GM21737 (cell line): ENCODE results near the gene TRUB1.
"Not testable (repeated sequence)": the region's sequence is repeated elsewhere in the genome, so short reads cannot be mapped to it uniquely, and the experiment has no call there.

Experiments
- ATAC-seq: cut with Tn5 transposase; IDR thresholded peaks from one replicate; pipeline ENCODE4 v1.9.1; 2021; ENCODE audit warnings: mild to moderate bottlenecking, moderate library complexity; ENCODE audit not compliant: unreplicated experiment

Gene TRUB1

DNA sequence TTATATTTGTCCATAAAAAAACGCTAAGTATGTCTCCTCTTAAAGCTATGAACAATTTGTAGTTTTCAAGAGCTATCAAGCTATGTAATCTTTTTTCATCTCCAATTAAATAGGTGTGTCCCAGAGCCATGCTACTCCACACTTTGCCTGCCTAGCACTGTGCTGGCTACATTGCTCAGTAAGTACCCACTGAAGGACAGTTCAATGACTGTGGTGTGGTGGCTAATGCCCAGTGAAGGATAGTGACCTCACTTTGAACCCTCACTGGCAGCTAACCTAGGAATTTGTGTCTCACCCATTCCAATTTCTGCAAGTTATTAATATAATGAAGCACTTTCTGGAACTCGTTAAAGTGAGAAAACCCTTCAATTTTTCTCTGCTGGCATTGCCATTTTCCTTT, 14.4 kb upstream of the TRUB1 start:
- no peak for ATAC-seq

DNA sequence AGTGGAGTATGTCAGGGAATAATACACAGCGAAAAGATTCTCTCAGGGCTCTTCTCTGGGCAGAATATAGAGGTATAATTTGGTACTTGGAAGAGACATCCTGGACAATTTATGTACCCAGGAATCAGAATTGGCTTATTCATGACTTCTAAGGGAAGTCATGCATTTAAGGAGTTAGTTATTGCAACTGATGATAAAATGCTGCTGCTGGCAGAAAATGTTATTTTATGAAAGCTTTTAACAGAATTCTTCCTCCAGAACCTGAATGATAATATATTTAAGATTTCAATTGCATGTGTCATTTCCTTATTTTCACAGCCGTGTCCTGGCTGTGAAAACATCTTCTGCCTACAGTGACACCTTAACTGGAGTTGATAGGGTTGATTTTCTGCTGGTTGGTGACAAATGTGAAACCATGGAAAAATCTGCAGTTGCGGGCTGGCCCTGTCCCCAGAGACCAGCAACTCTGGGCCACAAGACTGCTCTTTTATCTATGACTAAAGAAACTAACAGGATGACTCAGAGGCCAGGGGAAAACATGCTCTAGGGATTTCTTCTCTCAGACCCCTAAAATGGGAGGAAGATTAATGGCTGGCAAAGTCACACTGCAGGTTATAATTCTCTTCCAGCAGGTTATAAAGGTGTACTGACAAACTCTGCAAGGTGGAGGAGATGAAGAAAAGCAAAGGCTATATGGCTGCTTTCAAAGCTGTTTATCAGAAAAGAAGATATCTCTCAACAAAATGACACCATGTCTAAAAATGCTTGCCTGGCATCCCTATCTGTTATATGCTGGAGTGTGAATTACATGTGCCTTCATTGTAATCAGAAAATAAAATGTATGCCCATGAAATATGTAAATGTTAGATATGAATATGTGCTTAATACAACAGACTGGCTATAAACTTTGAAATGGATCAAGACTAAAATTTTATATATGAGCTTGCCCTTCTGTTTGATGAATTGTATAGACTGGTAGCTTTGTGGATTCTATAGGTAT, 12.1 kb upstream of the TRUB1 start:
- ATAC-seq = no peak

DNA sequence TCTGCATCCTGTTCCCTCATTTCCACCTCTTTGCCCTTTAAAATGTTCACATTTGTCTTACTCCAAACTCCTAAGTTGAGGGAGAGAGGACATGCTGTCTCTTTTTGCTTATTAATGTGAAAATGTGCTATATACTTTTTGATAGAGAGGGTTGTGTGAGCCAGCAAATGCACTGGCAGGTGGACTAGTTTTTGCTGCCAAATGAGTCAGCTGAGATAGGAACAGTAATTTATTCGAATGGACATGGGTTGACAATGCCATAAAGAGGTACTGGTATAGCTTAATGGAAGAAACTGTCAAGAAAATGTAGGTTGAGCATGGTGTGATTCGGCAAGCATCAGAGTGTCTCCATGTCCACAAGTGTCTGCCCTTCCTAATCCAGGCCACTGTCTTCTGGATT, 9.2 kb upstream of the TRUB1 start:
- no peak for ATAC-seq

DNA sequence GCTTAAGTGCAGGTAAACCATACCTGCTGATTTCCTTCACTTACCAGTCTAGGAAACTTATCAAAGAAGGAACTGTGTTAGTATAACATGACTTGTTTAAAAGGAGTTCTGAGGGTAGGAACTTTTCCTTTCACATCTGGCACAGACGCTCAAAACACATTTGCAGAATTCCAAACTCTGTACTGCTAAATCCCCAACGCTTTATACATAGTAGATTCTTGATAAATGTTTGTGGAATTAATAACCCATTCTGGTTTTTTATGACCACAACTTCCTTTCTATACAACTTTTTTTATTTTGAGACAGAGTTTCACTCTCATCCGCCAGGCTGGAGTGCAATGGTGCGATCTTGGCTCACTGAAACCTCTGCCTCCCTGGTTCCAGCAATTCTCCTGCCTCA, 7.7 kb upstream of the TRUB1 start:
- ATAC-seq = no peak

DNA sequence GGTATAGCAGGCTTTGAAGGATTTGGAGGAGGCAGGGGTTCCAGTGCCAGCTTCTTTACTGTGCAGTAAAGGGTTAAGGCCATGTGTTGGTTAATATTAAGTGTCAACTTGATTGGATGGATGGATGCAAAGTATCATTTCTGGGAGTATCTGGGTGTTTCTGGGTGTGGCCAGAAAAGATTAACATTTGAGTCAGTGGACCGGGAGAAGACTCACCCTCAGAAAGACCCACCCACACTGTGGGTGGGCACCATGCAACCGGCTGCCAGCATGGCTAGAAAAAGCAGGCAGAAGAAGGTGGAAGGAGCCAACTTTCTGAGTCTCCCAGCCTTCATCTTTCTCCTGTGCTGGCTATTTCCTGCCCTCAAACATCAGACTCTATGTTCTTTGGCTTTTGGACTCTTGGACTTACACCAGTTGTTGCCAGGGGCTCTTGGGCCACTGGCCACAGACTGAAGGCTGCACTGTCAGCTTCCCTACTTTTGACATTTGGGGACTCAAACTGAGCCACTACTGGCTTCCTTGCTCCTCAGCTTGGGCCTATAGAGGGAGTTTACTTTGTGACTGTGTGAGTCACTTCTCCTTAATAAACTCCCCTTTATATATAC, 6.8 kb upstream of the TRUB1 start:
- no peak for ATAC-seq

DNA sequence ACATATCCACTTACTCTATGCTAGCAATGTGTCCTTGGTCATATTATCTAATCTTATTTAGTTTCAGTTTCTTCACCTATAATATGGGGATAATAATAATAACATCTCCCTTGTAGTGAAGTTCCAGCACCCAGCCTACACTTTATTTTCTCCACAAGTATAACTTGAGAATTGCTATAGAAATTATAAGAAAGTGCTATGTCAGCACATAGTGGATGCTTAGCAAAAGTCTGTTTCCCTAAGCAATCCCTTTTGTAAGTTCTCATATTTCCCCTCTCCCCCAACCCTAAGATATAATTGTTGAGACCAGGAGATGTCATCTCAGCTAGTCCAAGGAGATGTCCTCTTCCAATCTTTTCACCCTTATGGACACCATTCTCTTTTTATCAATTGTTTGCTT, 5.8 kb upstream of the TRUB1 start:
- ATAC-seq = no peak

DNA sequence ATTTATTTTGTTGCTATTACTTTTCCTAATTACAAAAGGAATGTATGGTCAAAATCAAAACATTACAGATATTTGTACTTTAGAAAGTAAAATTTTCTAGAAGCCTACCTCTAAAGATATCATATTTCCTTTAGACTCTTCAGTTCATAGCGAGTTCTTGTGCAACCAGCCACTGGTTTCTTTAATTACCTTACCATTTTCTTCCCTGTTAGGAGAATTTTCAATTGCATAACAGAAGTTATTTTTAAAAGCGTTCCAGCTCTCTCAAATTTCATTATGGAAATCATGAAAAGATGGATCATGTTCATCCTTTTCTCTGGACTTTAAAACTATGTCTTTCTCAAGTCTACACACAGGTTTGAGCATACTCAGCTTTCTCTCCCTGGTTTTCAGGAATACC, 5.0 kb upstream of the TRUB1 start:
- no peak for ATAC-seq

DNA sequence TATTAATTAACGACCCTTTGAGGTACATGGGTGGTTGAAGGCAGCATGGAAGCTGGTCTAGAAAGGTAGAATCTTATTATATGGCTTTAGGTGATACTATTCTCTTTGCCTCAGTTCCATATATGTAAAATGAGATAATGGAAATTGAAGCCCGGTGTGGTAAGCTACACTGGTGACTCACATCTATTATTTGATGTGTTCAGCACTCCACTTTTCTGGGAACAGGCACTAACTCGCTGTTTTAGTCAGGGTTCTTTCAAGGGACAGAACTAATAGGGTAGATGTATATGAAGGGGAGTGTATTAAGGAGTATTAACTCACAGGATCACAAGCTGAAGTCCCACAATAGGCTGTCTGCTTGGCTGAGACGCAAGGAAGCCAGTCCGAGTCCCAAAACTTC, 4.4 kb upstream of the TRUB1 start:
- no peak for ATAC-seq

DNA sequence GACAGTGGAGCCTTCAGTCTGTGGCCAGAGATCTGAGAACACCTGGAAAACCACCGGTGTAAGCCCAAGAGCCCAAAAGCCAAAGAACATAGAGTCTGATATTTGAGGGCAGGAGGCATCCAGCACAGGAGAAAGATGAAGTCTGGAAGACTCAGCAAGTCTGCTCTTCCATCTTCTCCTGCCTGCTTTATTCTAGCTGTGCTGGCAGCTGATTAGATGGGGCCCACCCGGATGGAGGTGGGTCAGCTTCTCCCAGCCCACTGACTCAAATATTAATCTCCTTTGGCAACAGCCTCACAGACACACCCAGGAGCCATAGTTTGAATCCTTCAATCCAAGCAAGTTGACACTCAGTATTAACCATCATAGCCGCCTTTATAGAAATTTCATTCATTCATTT, 4.0 kb upstream of the TRUB1 start:
- not testable (repeated sequence) for ATAC-seq

DNA sequence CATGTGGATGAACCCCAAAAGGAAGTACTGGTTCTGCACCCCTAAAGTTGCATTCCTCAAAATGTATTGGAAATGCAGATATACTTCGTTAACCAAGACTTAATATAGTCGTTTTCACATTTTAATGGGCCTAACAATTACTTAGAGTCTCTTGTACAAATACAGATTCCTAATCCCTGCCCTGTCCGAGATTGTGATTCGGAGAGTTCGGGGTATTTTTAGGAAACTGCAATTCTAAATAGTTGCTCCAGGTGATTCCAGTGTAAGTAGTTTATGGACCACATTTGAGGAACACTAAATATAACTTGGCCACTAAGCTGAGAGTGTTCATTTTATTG, 830 bp downstream of the TRUB1 start:
- no peak for ATAC-seq

DNA sequence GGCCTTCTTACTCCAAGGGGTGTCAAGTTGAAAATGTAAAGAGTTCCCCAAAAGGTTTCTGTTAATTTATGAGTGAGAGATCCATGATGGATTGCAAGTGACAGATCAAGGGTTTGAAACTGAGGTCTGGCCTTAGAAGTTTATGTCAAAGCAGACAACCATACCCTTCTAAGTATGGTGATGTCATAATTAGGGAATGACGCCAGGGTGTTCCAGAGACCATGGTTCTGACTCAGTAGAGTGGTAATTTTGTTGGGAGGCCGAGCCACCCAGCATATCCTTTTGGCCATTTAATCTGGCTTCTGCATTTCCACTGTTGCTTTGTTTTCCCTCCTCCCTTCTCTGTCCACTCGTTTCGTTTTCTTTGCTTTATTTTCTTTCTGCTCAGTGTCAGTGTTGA, 2.7 kb downstream of the TRUB1 start:
- ATAC-seq = no peak

DNA sequence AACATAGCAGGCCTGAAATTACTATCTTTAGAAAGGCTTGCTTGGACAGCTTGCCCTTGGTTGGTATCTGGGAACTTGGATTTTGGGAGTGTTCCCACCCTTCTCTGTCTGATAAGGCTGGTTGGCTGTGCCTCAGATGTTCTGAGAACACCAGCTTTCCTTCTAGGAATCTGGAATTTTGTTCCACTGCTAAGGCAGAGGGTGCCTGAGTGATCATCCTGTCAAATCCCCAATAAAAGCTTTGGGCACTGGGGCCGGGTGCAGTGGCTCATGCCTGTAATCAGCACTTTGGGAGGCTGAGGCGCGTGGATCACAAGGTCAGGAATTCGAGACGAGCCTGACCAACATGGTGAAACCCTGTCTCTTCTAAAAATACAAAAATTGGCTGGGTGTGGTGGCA, 5.0 kb downstream of the TRUB1 start:
- no peak for ATAC-seq

DNA sequence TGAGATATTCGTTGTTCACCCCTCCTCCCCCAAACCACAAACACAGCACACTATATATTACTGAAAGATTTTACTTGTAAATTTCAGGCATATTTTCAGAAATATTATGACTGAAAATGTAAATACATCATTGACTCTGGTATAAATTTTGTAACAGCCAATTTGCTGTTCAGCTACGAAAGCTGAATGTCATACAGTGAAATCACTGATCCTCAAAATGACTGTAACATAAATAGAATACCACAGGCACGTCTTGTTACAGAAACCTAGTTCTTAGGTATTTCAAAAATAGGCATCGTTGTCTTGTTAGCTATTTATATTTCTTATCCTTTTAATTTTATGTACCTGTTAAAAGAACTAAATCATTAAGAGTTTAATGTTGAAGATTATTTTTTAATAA, 15.1 kb downstream of the TRUB1 start:
- ATAC-seq = no peak

DNA sequence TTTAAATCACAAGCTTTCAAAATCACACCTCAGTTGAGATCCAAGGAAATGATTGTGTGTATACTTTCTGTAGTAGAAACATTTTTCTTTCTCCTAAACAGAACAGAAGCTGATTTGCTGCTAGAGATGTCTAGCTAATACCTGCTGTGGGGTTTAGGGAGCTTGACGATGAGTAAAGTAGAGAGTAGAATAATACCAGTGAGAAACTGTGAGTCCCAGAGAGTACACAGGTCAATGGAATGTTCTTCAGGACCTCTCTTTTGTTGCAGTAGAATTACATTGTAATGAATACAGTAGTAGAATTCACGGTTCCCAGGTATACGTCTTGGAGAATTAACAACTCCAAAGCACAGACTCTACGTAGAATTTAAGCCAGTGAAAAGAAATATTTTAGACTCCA, 18.0 kb downstream of the TRUB1 start:
- no peak for ATAC-seq

DNA sequence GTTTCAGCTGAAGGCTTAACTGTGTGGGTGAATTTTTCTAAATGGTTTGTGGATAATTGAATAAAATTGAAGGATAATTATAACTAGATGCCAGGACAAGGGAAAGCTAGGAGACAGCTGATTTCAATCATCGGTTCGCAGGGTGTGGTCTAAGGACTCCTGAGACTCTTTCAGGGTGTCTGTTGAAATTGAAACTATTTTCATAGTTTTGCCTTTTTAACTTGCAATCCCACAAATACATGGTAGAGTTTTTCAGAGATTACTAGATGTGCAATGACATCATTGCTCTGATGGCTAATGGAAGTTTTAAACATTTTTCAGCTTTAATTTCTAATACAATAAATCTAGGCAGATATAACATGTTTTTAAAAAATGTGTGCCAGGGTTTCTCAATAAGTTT, 18.5 kb downstream of the TRUB1 start:
- peak; percentile 44 for ATAC-seq

DNA sequence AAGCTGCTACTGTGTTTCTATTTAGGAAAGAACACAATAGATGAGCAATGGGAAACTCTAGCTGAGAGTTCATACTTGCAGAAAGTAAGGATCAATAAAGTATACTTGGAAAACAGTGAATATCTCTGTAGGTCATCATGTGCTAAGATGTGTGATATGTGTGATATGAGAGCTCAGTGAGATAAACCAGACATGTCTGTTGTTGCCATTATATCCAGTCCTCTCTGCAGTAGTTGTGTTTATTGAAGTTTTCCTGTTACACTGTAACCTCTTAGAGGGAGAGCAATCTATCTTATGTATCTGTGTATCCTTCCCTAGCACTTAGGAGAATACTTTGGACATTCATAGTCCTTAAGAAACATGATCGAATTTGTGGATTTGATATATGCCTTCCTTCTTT, 19.1 kb downstream of the TRUB1 start:
- no peak for ATAC-seq

DNA sequence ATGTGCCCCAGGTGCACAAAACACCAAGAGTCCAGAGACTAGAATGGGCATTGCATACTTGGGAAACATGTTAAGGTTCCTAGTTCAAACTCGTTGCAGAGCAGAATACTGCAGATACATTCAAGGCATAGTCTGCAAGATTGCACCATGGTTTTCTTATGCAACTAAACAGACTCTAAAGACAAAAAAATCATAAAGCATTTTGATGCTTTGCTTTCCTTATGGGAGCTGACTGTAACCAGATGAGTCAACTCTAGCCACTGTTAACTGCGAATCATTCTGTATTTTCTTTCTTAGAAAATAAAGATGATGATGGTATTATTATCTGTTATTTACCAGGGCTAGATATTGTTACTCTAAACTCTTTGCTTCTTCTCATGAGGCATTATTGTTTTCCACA, 19.7 kb downstream of the TRUB1 start:
- ATAC-seq = no peak

DNA sequence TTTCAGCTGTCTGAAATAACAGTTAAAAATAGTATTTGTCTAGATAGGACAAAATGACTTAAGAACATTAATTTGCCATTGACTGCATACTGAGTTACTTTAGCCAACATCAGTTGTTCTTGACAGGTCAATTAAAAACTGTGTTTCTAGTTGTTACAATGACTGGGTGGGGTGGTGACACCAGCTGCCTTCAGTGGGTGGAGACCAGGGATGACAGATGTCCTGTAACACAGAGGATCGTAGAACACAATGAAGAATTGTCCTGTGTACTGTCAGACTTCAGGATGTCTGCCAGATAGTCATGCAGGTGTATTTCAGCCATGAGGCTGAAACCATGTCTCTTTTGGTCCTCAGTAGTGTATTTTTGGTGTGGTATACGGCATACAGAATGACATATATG, 24.4 kb downstream of the TRUB1 start:
- no peak for ATAC-seq

DNA sequence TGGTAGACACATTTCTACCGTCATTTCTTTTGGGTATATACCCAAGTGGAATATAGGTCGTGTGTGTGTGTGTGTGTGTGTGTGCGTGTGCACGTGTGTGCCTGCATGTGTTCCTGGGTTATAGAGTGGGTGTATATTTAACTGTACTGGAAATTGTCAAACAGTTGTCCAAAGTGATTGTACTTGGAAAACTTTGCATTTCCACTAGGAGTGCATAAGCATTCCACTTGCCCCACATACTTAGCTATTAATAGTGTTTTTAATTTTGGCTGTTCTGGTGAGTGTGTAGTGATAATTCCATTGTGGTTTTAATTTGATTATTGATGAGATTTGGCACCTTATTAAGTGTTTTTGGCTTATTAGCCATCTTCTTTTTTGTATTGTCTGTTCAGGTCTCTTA, 25.9 kb downstream of the TRUB1 start:
- no peak for ATAC-seq

DNA sequence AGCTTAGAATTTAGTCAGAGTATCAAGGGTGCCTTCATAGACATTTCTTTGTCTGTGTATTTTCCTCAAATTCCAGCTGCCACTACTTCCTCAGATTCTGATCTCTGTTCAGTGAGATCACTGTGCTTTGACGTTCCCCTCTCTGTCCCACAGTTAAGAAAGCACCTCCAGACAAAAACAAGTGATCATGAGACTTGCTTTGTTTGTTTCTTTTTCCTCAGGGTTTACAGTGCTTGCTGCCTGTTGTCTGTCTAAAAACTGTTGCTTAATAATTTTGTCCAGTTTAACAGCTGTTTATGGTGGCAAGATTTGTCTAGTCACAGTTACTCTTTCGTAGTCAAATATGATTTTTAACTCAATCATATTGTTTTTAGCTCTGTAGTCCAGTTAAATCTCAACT, 29.1 kb downstream of the TRUB1 start:
- ATAC-seq = no peak

DNA sequence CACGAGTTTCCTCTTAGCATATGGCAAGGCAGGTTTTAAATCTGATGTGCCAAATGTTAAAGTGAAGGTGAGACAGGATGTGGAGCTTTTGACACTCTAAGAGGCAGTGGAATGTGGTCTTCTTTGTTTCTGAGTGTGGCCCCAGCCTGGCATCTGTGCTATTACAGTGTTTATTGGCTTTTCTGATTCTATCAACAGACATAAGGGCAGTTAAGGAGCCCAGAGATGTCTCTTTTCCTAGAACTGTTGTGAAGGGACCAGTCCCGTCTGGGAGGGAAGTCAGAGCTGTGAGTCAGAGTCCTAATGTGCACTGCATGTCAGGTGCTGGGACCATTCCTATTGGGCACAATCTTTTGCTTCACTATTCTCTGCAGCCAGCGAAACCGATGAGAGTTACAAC, 32.5 kb downstream of the TRUB1 start:
- ATAC-seq = no peak

DNA sequence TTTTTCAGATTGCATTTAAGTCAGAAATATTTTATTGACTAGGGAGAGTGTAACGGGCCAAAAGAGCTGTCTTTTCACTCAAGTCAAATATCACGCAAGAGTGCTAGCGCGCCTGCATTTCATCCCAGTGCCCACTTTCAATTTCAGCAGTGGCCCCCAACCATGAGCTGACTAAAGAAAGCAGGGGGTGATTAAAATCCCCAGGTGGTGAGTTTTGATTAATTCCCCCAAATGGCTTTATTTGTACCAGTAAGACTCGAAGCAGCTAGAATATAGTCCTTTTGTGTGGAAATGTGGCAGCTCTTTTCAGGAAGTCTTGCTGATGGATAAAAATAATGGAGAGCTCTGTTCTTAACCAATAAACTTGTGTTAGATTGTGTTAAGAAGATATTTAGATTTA, 35.3 kb downstream of the TRUB1 start:
- ATAC-seq = no peak

DNA sequence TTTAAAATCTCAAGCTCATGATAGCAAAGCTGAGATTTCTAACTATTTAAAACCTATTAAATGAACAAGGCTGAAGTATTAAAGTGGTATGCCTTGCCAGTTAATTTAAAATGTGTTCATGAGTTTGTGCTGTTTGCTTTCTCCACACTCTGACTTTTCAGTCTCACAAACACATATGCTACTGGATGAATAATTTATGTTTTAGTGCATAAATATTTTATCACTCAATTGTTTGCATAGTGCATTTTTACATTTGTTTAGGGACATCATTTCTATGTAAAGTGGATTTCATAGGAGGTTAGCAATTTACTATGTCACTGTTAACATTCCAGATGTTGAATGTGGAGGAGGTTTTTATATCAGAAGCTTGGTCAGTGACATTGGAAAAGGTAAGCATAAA, 36.0 kb downstream of the TRUB1 start:
- no peak for ATAC-seq
